ENCODE results near the gene CPEB4. TPM values are rescaled to one million over a fixed set of nuclear protein-coding genes. Genes with fewer than 3 reads are reported as not detected.

CPEB4 gene
- total RNA-seq, result 10 to 100 TPM; 42.1 to 42.8 TPM
- long read RNA-seq, full-length matches to known transcripts, result 2 of 7 reads
- long read RNA-seq, partial matches to known transcripts, result 0 of 7 reads
- long read RNA-seq, other reads (novel, unspliced or antisense), result 5 of 7 reads

- peak; percentile 82 for ATAC-seq
- peak; percentile 99 for DNase-seq
- intact Hi-C loops (cut with DNase I, micrococcal nuclease), result no loop called here
These were observed at the start of gene CPEB4 for GRCh38 chr5:173887610-173888472. Gene CPEB4, plus strand, starts transcription at chr5:173888349. Its CDS starts 1,385 bp downstream, at chr5:173889734.

GRCh38 chr5:173839117-173839713 is 48.9 kb upstream of the CPEB4 start:
- ATAC-seq (peak; percentile 86), DNase-seq (no peak)
- intact Hi-C loops (cut with DNase I, micrococcal nuclease), result no loop called here

- ATAC-seq, result no peak
- DNase-seq, result no peak
- intact Hi-C loops (cut with DNase I, micrococcal nuclease), result no loop called here
These were observed 47.8 kb upstream of the CPEB4 start for GRCh38 chr5:173840111-173840983.

GRCh38 chr5:173841710-173842109 is 46.4 kb upstream of the CPEB4 start:
- ATAC-seq (no peak), DNase-seq (no peak)
- intact Hi-C loops (cut with DNase I, micrococcal nuclease), result no loop called here

GRCh38 chr5:173843794-173844193 is 44.4 kb upstream of the CPEB4 start:
- no peak for ATAC-seq
- intact Hi-C loops (cut with DNase I, micrococcal nuclease), result no loop called here
- no peak for DNase-seq

- no peak for ATAC-seq
- DNase-seq, result no peak
- intact Hi-C loops (cut with DNase I, micrococcal nuclease), result no loop called here
These were observed 42.8 kb upstream of the CPEB4 start for GRCh38 chr5:173845321-173845720.

- intact Hi-C loops (cut with DNase I, micrococcal nuclease), result no loop called here
- ATAC-seq (no peak), DNase-seq (no peak)
These were observed 41.1 kb upstream of the CPEB4 start for GRCh38 chr5:173846929-173847501.

GRCh38 chr5:173848986-173849596 is 39.1 kb upstream of the CPEB4 start:
- no peak for DNase-seq
- ATAC-seq, result no peak
- intact Hi-C loops (cut with DNase I, micrococcal nuclease), result no loop called here

GRCh38 chr5:173849908-173850307 is 38.2 kb upstream of the CPEB4 start:
- no peak for ATAC-seq
- intact Hi-C loops (cut with DNase I, micrococcal nuclease), result no loop called here
- DNase-seq, result no peak

GRCh38 chr5:173850659-173851058 is 37.5 kb upstream of the CPEB4 start:
- no peak for ATAC-seq
- no peak for DNase-seq
- intact Hi-C loops (cut with DNase I, micrococcal nuclease), result no loop called here

- DNase-seq (no peak), ATAC-seq (peak; percentile 78)
- intact Hi-C loops (cut with DNase I, micrococcal nuclease), result no loop called here
These were observed 36.4 kb upstream of the CPEB4 start for GRCh38 chr5:173851595-173852243.

GRCh38 chr5:173852790-173853359 is 35.3 kb upstream of the CPEB4 start:
- DNase-seq (no peak), ATAC-seq (no peak)
- intact Hi-C loops (cut with DNase I, micrococcal nuclease), result no loop called here

GRCh38 chr5:173853370-173854131 is 34.6 kb upstream of the CPEB4 start:
- DNase-seq (no peak), ATAC-seq (no peak)
- intact Hi-C loops (cut with DNase I, micrococcal nuclease), result no loop called here

GRCh38 chr5:173855162-173855994 is 32.8 kb upstream of the CPEB4 start:
- intact Hi-C loops (cut with DNase I, micrococcal nuclease), result no loop called here
- DNase-seq (no peak), ATAC-seq (no peak)

GRCh38 chr5:173855995-173856656 is 32.0 kb upstream of the CPEB4 start:
- intact Hi-C loops (cut with DNase I, micrococcal nuclease), result no loop called here
- no peak for ATAC-seq
- DNase-seq, result no peak

GRCh38 chr5:173857234-173857633 is 30.9 kb upstream of the CPEB4 start:
- ATAC-seq (no peak), DNase-seq (no peak)
- intact Hi-C loops (cut with DNase I, micrococcal nuclease), result no loop called here

Data from left colon (tissue), 2 donors.